ENCODE data around the gene BTNL8. TPM values are rescaled to one million over a fixed set of nuclear protein-coding genes. Genes with fewer than 3 reads are reported as not detected.

The BTNL8 gene
- total RNA-seq, 6 experiments from 2014 or later, result 0.18 to 0.93 (median 0.32) TPM

- no peaks in the 10 kb centered on the region for H3K27me3 ChIP-seq
- peaks cover 0 to 16% (median 7%) of the 10 kb centered on the region in 4 donors for H3K9me3 ChIP-seq
- no peak overlapping the region for H3K27ac ChIP-seq
- TF ChIP-seq CTCF (IDR thresholded peaks at IDR 0.05), result no peak
- TF ChIP-seq POLR2A (IDR thresholded peaks at IDR 0.05), result no peak
- peaks cover 0 to 19% (median 16%) of the 10 kb centered on the region in 4 donors for H3K36me3 ChIP-seq
- ATAC-seq (peak in 1 of 4 donors; percentile 39), DNase-seq (no peak)
- H3K4me3 ChIP-seq, result no peak overlapping the region
- intact Hi-C loops (cut with DNase I), result loop anchor here in 1 of 2 donors (10.0 kb wide), 1 partner anchor 302 kb away; no protein-coding TSS in a partner anchor
- WGBS (ENCODE audit: insufficient coverage, low coverage, low lambda C conversion rate, missing lambda C conversion rate), result 62% methylated on average over 12 of the region's 13 CpGs
- no peaks in the 10 kb centered on the region for H3K4me1 ChIP-seq
Observed at GRCh38 chr5:180853121-180853847, 45.7 kb upstream of the BTNL8 start.

GRCh38 chr5:180853848-180854176, 45.1 kb upstream of the BTNL8 start:
- no peak overlapping the region for H3K4me3 ChIP-seq
- 100% methylated on average over 1 of the region's 1 CpG for WGBS (ENCODE audit: insufficient coverage, low coverage, low lambda C conversion rate, missing lambda C conversion rate)
- H3K36me3 ChIP-seq, result peaks cover 0 to 19% (median 16%) of the 10 kb centered on the region in 4 donors
- no peak overlapping the region for H3K27ac ChIP-seq
- intact Hi-C loops (cut with DNase I), result loop anchor here in 1 of 2 donors (10.0 kb wide), 1 partner anchor 301 kb away; no protein-coding TSS in a partner anchor
- H3K4me1 ChIP-seq, result no peaks in the 10 kb centered on the region
- ATAC-seq (no peak), DNase-seq (no peak)
- no peaks in the 10 kb centered on the region for H3K27me3 ChIP-seq
- peaks cover 0 to 14% (median 5%) of the 10 kb centered on the region in 4 donors for H3K9me3 ChIP-seq
- TF ChIP-seq POLR2A (IDR thresholded peaks at IDR 0.05), result no peak
- TF ChIP-seq CTCF (IDR thresholded peaks at IDR 0.05), result no peak

GRCh38 chr5:180858586-180858985, 40.4 kb upstream of the BTNL8 start:
- 91% methylated on average over 6 of the region's 6 CpGs for WGBS (ENCODE audit: insufficient coverage, low coverage, low lambda C conversion rate, missing lambda C conversion rate)
- no peaks in the 10 kb centered on the region for H3K27me3 ChIP-seq
- intact Hi-C loops (cut with DNase I), result loop anchor here (5.0 to 10.0 kb wide), 2 partner anchors 71 to 296 kb away; no protein-coding TSS in a partner anchor
- peaks cover 0 to 5% (median 0%) of the 10 kb centered on the region in 4 donors for H3K36me3 ChIP-seq
- no peak for DNase-seq
- no peak overlapping the region for H3K4me3 ChIP-seq
- ATAC-seq, result no peak
- H3K27ac ChIP-seq, result no peak overlapping the region
- H3K9me3 ChIP-seq, result no peaks in the 10 kb centered on the region
- TF ChIP-seq POLR2A (IDR thresholded peaks at IDR 0.05) (no peak), CTCF (IDR thresholded peaks at IDR 0.05) (no peak)
- peaks cover 0 to 8% (median 0%) of the 10 kb centered on the region in 4 donors for H3K4me1 ChIP-seq

- intact Hi-C loops (cut with DNase I), result no loop called here
- Histone ChIP-seq H3K4me3 (peak overlapping the region; percentile 85 to 91 (median 89)), H3K9me3 (no peaks in the 10 kb centered on the region), H3K36me3 (peaks cover 0 to 5% (median 0%) of the 10 kb centered on the region in 4 donors), H3K27ac (peak overlapping the region; percentile 76 to 92 (median 81)), H3K27me3 (no peaks in the 10 kb centered on the region), H3K4me1 (peaks cover 0 to 8% (median 0%) of the 10 kb centered on the region in 4 donors)
- peak in 1 of 3 donors; percentile 28 for DNase-seq
- no peak for TF ChIP-seq POLR2A (IDR thresholded peaks at IDR 0.05)
- peak in 2 of 4 donors; percentile 8 to 24 for TF ChIP-seq CTCF (IDR thresholded peaks at IDR 0.05)
- 0% methylated on average over 16 of the region's 18 CpGs for WGBS (ENCODE audit: insufficient coverage, low coverage, low lambda C conversion rate, missing lambda C conversion rate)
- peak; percentile 52 to 70 (median 64) for ATAC-seq
Observed at GRCh38 chr5:180860273-180860886, 38.6 kb upstream of the BTNL8 start.
